GM12892 (cell line): ENCODE measurements around the gene SEMA3C.

Source experiments
- POLR2A ChIP-seq: IDR thresholded peaks from 2 replicates; pipeline ENCODE4 v1.6.1; 2011; ENCODE audit warnings: low read depth, low read length, control low read depth
- POLR2AphosphoS5 ChIP-seq: IDR thresholded peaks from 2 replicates; pipeline ENCODE4 v1.6.1; 2011; ENCODE audit warnings: low read depth, low read length, control low read depth

DNA sequence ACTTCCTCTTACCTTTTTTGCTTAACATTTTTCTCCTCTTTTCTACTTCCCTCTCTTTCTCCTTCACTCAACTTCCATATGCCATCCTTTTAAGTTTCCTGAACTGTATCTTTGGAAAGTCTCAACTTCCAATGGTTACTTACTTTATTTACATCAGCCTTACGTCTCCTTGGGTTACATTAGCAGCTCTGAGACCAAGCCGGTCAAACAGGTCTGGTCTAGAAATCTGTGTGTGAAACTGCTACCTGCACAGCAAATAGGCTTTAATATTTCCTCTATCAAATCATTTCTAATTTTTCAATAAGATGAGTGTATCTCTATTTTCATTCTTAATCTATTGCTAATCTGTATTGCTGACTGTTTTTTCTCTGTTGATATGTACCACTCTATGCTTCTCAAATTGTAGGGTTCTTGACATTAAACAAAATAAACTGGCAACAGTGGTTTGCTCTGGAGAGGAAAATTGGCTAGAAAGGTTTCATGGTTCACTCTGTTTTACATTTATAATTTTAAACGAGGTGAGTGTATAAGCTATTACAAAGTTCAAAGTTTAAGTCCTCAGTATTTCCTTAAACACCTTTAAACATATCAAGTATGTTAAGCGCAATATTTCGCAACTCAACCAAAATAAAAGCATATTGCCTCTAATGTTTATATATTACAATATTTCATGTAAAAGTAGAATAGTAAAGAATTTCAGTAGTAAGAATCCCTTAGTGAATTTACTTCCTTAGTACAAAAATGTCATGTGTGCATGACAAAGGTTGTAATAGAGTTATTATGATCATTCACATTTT lies 3.6 kb upstream of the SEMA3C start:
- no peak for TF ChIP-seq POLR2A
- no peak for TF ChIP-seq POLR2AphosphoS5
